ENCODE data around the gene HPSE2. TPM values are rescaled to one million over a fixed set of nuclear protein-coding genes. Genes with fewer than 3 reads are reported as not detected.

The HPSE2 gene
- total RNA-seq, 1 experiment from 2014 or later, result 0.05 TPM

DNA sequence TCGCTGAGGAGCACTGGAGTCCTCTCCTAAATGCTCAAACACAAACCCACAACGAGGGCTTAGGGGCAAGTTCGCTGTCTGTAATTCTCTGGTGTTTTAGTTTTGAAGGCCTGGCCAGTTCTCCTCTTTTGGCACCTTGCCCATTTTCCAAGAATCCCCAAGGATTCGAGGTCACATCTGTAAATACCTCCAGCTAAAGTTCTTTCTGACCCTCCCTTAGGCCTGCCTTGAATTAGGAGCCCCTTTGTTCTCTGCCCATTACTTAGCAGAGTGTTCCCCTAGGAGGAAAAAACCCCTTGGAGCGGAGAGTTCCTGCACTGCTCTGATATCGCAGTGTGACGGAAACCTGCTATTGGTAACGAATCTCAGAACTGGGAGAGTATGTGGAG is 819.9 kb downstream of the HPSE2 start:
- TF ChIP-seq CEBPB (IDR thresholded peaks at IDR 0.05; ENCODE audit: low read depth), result no peak
- TF ChIP-seq RAD21 (IDR thresholded peaks at IDR 0.05; ENCODE audit: low read depth), result no peak
- TF ChIP-seq CTCF (IDR thresholded peaks at IDR 0.05 in 2 of 3, conservative IDR thresholded peaks at IDR 0.05 in 1 of 3; ENCODE audit: borderline replicate concordance in 1 of 3, insufficient read depth in 1 of 3, low read depth in 2 of 3, low read length in 2 of 3), result no peak
- TF ChIP-seq ZFX (IDR thresholded peaks at IDR 0.05), result no peak
- no peak for TF ChIP-seq EZH2phosphoT487 (IDR thresholded peaks at IDR 0.05; ENCODE audit: borderline replicate concordance)
- no peak for TF ChIP-seq ZNF274 (IDR thresholded peaks at IDR 0.05; ENCODE audit: low read depth, low read length)
- TF ChIP-seq, protein P1, sequence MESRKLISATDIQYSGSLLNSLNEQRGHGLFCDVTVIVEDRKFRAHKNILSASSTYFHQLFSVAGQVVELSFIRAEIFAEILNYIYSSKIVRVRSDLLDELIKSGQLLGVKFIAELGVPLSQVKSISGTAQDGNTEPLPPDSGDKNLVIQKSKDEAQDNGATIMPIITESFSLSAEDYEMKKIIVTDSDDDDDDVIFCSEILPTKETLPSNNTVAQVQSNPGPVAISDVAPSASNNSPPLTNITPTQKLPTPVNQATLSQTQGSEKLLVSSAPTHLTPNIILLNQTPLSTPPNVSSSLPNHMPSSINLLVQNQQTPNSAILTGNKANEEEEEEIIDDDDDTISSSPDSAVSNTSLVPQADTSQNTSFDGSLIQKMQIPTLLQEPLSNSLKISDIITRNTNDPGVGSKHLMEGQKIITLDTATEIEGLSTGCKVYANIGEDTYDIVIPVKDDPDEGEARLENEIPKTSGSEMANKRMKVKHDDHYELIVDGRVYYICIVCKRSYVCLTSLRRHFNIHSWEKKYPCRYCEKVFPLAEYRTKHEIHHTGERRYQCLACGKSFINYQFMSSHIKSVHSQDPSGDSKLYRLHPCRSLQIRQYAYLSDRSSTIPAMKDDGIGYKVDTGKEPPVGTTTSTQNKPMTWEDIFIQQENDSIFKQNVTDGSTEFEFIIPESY (IDR thresholded peaks at IDR 0.05; ENCODE audit: extremely low read depth, insufficient replicate concordance, low read length), result no peak
- no peak for TF ChIP-seq YY1 (IDR thresholded peaks at IDR 0.05; ENCODE audit: extremely low read depth, insufficient replicate concordance, low read depth, low read length)
- Histone ChIP-seq H3K9ac (ENCODE audit: low read length) (peak overlapping the region; percentile 66; the same call in 1 of the 2 replicates), H2AFZ (ENCODE audit: low read depth, low read length, poor library complexity, severe bottlenecking) (no peak overlapping the region), H3K9me3 (ENCODE audit: control insufficient read depth in 1 of 2, insufficient read depth in 1 of 2, low read depth in 1 of 2, low read length in 2 of 2) (no peaks in the 10 kb centered on the region), H4K20me1 (ENCODE audit: insufficient read depth) (no peaks in the 10 kb centered on the region), H3K9me2 (ENCODE audit: insufficient read depth) (no peaks in the 10 kb centered on the region), H3K79me2 (ENCODE audit: insufficient read depth, low read length) (0 out of 2 replicates have a peak, but pooled peaks cover 7% of the 10 kb centered on the region), H3K4me3 (replicated peaks in 1 of 2; ENCODE audit: low read depth in 1 of 2, low read length in 2 of 2) (no peak overlapping the region), H3K27ac (ENCODE audit: low read depth, low read length) (peak overlapping the region; percentile 53; the same call in 1 of the 2 replicates), H3K27me3 (ENCODE audit: insufficient read depth, low read length) (no peaks in the 10 kb centered on the region), H3K4me1 (ENCODE audit: control insufficient read depth in 1 of 2, insufficient read depth in 2 of 2, low read length in 2 of 2) (peaks cover 13 to 22% of the 10 kb centered on the region in 2 experiments), H3K36me3 (ENCODE audit: control insufficient read depth in 1 of 2, insufficient read depth in 2 of 2, low read length in 2 of 2) (peaks cover 0 to 3% of the 10 kb centered on the region in 2 experiments; a peak in 1 of 4 replicates), H3K4me2 (ENCODE audit: low read length) (peak overlapping the region; percentile 76)
- ChIA-PET RAD21 (ENCODE audit: low non-redundant PET in 1 of 2, low total read pairs in 2 of 2, uncharacterized antibody in 2 of 2, unreplicated experiment in 2 of 2) (no interaction called here), CTCF (interaction anchor here (2.1 kb wide), 1 partner anchor 9 kb away, joined by 22 read pairs; no protein-coding TSS in a partner anchor), POLR2A (interaction anchor here (0.6 to 1.0 kb wide), 7 partner anchors 10 to 45 kb away, joined by 3 to 8 read pairs (median 3); no protein-coding TSS in a partner anchor)
- intact Hi-C loops (cut with micrococcal nuclease), result loop anchor here (10.0 kb wide), 1 partner anchor 151 kb away; the partner anchor contains the start of gene LOXL4
- ATAC-seq (no peak), DNase-seq (ENCODE audit: low read depth, low spot score) (no peak)
- BruUV-seq (replicated peaks), result no TSS peak

All from HCT116 (cell line).